MM.1S (cell line): Measurements from ENCODE around the gene ROR2.

Experiments used
- CTCF ChIP-seq: fragments of 300-600 bp; sonication (generic); IDR thresholded peaks from 2 replicates; pipeline ENCODE4 v1.5.1; 2016; ENCODE audit warnings: antibody characterized with exemption, low read length, mixed read lengths
- EZH2 ChIP-seq: fragments of 300-600 bp; sonication (generic); optimal IDR thresholded peaks from 2 replicates; pipeline ENCODE3; 2017; ENCODE audit warnings: low read depth, mild to moderate bottlenecking, antibody characterized with exemption, low read length, mixed read lengths
- EZH2phosphoT487 ChIP-seq: fragments of 300-600 bp; sonication (generic); IDR thresholded peaks from 2 replicates; pipeline ENCODE4 v1.6.1; 2018; ENCODE audit warnings: antibody characterized with exemption, low read length

GRCh38 chr9:91765296-91765695 is 184.7 kb downstream of the ROR2 start:
- TF ChIP-seq CTCF: no peak
- TF ChIP-seq EZH2: no peak
- no peak for TF ChIP-seq EZH2phosphoT487
